ENCODE measurements around the gene SUMO3.
"Not testable (repeated sequence)": the region's sequence is repeated elsewhere in the genome, so short reads cannot be mapped to it uniquely, and the experiment has no call there.

The SUMO3 gene

GRCh38 chr21:44846485-44847260 lies 28.8 kb upstream of the SUMO3 start:
- DNase-seq: peak; percentile 59

DNA sequence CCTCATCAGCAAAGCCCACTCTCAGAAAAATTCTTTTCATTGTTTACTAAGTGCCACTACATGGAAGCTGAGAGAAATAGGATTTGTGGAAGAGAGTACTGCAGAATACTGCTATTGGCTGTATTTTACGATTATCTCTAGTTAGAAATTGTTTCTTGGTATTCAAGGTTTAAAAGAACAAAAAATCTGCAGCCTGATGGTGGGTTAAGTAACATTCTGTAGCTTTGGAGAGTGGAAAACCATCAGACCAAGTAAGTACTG lies 28.3 kb upstream of the SUMO3 start:
- no peak for DNase-seq

DNA sequence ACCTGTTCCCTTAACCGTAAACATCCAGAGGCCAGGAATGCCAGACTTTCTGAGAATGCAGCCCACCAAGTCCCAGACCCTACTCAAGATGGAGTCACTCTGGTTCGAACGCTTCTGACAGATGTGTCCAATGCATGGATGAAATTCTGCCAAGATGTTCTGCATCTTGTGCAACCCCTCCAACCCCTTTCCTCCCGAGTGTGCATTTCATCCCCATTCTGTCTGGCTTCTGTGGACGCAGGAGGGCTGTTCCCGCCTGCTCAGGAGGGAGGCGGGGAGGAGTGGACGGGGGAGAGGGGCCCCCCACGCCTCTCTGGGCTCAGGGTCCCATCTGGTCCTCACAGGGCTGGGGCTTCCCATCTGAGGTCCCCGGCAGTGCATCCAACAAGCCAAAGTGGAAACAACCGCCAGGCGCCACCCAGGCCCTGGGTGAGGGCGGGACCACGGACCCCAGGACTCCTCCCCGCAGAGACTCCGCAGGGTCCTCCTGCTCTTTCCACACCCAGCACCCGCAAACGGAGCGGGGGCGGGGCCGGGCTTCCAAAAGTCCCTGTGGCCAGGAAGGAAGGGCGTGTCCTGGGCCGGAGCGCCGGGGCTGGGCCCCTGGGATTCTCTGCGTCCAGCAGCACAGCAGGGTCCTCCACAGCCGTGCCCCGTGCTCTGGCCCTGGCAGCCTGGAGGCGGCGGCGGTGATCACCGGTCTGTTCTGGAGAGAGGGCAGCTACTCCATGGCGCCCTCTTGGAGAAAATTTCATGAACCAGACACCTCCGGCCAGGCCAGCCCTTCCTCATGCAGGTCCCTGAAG lies 27.8 kb upstream of the SUMO3 start:
- peak; percentile 78 for DNase-seq

DNA sequence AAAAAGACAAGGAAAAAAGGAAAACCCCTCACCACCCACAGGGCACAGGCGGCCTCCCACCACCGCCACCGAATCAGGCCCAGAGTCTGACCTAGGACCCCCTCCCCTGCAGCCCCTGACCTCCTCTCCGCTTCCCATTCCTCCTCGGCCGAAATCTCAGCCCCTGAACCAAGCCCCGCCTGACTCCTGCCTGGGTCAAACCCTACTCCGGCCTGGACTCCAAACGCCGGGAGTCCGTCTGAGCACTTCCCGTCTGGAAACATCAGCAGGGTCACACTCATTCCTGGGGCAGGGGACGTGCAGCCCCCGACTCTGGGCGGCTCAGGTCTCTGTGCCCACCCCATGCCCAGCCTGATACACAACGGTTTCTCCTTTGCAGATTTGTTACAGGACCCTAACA lies 26.4 kb upstream of the SUMO3 start:
- DNase-seq: no peak

- DNase-seq: no peak
Measured at GRCh38 chr21:44842721-44843445, 25.0 kb upstream of the SUMO3 start.

- no peak for DNase-seq
Measured at GRCh38 chr21:44842087-44842486, 24.2 kb upstream of the SUMO3 start.

GRCh38 chr21:44840771-44841170 lies 22.9 kb upstream of the SUMO3 start:
- no peak for DNase-seq

DNA sequence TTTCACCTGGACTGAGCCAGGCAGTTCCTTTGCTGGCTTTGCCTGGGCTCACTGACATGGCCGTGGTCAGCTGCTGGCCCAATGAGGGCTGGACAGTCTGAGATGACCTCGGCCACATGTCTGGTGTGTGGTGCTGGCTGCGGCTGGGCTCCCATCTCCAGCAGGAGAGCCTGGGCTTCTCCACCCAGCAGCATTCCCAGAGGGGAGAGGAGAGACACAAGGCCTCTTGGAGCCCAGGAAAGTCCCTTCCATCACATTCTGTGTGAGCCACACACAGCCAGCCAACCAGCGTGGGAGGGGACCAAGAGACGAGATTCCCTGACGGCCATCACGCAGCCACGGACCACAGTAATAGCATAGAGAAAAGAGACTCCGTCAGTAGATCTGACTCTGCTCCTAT lies 21.1 kb upstream of the SUMO3 start:
- no peak for DNase-seq

DNA sequence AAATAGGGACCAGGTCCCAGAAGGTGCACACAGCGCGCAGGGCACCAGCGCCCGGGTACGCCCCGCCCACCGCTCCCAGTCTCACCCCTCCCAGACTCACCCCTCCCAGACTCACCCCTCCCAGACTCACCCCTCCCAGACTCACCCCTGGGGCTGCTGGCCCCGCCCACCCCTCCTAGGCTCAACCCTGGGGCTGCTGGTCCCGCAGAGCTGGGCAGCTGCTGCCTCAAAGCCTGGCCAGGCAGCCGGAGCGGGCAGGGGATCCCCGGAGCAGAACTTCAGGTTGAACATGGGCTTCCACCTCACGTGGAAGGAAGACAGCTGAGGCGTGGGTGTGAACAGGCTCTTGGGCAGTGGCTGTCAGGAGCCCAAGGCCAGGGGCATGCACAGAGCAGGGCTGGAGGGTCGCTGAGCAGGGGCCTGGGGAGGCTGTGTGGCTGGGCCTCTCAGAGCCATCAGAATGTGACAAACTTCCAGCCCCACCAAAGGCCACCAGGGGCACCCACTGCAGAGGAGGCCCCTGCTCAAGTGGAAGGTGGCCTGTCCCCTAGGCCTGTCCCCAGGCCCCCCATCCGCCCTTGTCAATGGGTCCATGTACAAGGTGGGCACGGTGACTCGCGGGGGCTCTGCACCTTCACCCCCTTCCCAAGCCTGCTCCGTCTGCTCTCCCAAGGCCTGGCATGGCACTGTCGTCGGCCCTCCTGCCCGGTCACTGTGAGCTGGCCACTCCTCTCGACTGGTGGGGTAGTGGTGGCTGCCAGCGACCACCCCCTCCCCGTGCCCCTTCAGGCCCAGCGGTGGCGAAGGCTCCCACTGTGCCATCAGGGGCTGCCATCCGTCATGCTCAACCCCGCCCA lies 20.4 kb upstream of the SUMO3 start:
- DNase-seq: no peak

DNA sequence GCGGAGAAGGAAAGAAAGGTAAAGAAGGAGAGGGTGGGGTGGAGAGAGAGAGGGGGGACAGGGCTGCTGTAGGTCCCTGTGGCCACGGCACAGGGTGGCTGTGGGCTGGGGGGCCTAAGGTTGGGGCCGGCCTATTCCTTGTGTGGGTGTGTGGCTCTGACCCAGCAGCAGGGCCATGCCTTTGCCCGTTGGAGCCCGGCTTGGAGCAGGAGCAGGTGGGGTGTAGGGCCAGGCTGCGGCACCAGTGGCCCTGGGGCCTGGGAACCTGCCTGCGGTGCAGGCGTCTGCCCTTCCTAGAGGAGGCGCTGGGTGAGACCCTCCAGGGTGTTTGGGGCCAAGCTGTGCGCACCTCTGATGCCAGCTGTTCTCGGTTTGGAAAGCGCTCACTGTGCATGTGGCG lies 19.7 kb upstream of the SUMO3 start:
- no peak for DNase-seq

DNA sequence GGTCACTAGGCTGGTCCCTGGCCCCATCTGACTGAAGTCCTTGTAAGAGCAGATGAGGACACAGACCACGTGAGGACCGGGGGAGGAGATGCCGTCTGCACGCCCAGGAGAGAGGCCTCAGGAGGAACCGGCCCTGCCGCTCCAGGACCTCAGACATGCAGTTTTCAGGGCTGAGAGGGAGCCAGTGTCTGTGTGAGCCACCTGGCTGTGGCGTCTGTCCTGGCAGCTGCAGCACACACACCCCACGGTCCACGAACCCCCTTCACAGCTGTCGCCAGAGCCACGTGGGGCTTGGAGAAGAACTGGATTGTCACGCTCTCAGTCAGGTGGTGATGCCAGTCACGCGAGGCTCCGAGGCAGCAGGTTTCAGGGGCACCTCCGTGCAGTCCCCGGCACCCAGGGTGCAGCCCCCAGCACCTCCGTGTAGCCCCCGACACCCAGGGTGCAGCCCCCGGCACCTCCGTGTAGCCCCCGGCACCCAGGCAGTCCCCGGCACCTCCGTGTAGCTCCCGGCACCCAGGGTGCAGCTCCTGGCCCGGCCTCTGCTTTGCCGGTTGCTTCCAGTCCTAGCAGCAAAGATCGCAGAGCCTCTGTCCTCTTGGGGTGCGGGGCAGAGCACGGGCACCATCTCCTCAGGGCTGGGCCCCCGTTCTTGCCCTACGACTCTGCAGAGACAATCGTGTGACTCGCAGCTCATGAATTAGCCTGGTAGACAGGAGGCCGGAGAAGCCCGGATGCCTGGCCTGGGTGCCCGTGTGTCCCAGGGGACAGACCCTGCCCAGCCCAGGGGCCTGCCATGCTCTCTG lies 19.0 kb upstream of the SUMO3 start:
- DNase-seq: no peak

DNA sequence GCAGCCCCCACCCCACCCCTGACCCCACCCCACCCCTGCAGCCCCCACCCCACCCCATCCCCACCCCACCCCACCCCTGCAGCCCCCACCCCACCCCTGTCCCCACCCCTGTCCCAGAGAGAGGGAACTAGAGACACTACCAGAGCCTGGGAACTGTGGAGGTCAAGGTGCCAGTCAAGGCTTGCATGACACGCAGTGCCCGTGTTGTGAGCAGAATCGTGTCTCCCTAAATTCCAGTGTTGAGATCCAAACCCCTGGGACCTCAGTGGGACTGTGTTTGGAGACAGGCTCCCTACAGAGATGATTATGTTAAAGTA lies 18.4 kb upstream of the SUMO3 start:
- DNase-seq: no peak

GRCh38 chr21:44835647-44835973 lies 17.7 kb upstream of the SUMO3 start:
- DNase-seq: no peak

GRCh38 chr21:44834951-44835646 lies 17.2 kb upstream of the SUMO3 start:
- no peak for DNase-seq

GRCh38 chr21:44834231-44834950 lies 16.5 kb upstream of the SUMO3 start:
- no peak for DNase-seq

GRCh38 chr21:44833663-44834062 lies 15.8 kb upstream of the SUMO3 start:
- DNase-seq: no peak

DNA sequence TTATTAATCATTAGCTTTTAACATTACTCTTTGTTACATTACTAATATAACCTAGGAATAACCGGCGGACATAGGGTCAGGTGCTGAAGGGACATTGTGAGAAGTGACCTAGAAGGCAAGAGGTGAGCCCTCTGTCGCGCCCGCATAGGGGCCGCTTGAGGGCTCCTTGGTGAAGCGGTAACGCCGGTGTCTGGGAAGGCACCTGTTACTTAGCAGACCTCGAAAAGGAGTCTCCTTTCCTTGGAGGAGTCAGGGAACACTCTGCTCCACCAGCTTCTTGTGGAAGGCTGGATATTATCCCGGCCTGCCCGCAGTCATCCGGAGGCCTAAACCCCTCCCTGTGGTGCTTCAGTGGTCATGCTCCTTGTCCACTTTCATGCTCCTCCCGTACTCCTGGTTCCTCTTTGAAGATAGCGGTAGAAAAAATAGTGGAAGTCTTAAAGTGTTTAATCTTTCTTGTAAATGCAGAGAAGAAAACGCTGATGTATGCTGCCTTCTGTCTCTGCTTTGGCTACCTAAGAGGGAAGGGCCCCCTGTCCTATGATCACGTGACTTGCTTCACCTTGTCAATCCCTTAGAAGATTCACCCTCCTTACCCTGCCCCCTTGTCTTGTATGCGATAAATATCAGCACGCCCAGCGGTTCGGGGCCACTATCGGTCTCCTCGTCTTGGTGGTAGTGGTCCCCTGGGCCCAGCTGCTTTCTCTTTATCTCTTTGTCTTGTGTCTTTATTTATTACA lies 14.8 kb upstream of the SUMO3 start:
- not testable (repeated sequence) for DNase-seq

- no peak for DNase-seq
Measured at GRCh38 chr21:44831227-44831860, 13.5 kb upstream of the SUMO3 start.

DNA sequence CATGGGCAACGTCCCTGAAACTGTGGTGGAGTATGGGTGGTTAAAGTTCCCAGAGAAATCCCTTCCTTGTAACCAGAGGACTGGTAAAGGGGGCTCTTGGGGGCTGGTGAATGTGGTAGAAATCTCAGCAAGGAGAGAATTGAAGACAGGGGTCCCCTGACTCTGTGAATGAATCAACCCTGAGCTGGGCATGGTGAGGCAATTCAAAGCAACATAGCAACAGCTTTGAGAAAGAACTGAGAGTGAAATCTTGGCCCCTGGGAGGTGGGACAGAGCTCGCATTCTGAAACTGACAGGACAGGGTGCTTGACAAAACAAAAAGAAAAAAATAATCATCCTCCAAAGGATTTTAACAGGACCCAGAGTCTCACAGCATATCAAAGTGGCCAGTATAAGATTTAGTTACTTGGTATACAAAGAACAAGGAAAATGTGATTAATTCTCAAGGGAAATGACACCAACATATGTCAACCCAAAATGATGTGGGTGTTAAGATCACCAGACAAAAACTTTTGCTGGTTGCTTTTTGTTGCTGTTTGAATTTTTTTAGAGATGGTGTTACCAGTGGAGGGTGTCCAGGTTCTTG lies 11.7 kb upstream of the SUMO3 start:
- no peak for DNase-seq

All from stimulated activated CD8-positive, alpha-beta memory T cell treated with anti-CD3 and anti-CD28 coated beads, Interleukin-4, amount 100 ng/mL, for 48 hours (primary cell).